Superior temporal gyrus (tissue), 1 donor: ENCODE data around the gene ZNF415.
"Not testable (repeated sequence)": the region's sequence is repeated elsewhere in the genome, so short reads cannot be mapped to it uniquely, and the experiment has no call there.

ENCODE experiments used
- DNase-seq: peaks from one replicate; pipeline ENCODE4 v3.0.0-alpha.2; 2016; ENCODE audit errors: extremely low spot score

Gene ZNF415

DNA sequence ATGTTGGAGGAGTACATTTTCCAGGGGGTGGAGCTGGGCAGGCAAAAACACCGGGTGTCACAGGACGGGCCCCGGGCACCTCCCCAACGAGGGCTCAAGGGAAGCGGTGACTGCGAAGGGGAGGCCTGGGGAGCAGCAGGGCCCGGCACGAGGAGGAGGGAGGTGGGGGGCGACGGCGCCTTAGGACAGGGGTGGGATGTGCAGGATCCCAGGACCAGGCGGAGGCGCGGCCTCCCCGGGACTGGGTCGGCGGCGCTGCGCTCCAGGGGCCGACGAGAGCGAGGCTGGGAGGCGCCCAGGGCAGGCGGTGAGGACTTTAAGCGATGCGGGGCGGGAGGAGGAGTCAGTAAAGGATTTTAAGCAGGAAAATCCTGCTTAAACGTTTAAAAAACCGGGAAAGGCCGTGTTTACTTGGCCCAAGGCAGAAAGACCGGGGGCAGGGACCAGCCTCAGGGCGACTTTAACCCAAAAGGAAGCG lies 29.9 kb downstream of the ZNF415 start:
- no peak for DNase-seq

DNA sequence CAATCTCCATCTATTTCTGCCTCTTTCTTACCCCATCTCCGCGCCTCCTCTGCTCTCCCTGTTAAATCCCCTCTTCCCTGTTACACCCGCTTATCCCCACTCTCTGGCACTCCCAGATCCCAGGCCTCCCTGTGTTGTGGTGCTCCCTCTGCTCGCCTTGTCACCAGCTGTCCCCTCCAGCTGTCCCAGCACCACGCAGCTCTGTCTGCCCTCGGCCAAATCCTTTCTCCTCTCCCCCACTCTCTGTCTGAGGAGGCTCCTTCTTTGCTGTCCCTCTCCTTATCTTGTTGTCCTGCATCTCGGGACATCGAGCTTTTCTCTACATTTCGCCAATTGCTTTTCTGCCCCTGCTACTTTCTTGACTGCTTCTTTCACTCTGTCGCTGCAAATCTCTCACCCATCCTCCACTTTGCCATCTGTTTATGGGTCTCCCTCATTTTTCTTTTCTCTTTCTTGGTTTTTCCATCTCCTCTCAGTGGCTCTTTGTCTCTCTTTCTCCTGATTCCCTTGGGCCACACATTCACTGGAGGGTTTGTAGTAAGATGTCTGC lies 30.4 kb downstream of the ZNF415 start:
- DNase-seq: no peak

DNA sequence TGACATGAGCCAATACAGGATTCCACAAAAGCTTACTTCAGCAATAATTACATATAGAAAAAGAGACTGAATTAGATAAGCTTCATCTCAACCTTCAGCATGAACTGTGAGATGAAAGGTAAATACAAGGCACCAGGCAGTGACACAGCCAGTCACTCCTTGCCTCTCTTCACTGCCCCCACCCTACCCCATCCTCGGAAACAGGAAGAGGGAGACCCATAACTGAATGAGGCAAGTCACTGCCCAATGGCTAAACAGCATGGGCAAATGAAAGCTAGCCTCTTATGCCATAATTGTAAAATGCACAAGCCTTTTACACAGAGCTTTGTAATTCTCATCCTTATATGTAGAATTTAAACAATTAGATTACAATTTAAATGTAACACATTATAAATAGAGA lies 31.2 kb downstream of the ZNF415 start:
- DNase-seq: no peak

DNA sequence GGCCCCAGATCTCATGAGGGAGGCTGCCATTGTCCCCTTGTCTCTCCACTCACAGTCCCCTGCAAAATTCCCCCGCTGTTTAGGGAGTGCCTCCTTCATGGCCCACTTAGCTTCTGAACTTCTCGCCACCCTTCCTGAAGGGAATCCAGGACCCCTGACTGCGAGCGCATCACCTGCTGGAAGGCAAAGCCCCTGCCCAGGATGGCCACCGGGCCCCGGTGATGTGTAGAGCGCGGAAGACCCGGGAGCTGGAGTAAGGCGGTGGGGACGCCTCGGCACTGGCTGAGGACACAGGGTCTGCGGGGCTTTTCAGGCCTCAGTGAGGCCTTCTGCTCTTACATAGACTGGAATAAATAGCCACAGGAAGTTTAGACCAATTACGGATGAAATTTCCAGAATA lies 34.1 kb downstream of the ZNF415 start:
- not testable (repeated sequence) for DNase-seq

DNA sequence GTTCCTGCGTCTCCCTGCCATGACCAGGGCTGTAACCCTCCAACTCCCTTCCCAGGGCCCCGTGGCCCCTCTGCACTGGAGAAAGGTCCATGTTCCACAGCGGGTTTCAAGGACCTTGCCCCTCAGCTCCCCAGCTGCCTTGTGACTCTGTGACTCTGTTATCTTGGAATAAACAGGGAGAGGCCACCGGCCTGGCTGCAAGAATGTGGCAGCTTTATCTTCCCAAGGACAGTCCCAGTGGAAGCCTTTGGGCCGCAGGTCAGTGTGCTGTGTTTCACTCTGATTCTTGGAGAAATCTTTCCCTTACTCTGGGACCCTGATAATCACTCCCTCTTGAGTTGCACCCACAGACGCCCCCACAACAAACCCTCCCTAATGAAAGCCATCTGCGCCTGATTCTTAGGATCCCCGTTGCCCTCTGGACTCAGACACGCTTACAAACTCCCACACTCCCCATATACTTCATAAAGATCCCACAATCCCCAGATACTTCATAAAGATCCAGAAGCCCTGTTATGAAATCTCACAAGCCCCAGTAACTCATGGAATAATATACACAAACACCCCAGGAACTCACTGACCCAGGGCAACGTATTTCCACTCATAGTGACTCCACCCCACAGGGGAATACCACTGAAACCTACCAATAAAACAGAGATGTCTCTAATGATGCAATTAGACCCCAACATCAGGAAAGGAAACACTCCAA lies 35.6 kb downstream of the ZNF415 start:
- DNase-seq: not testable (repeated sequence)

DNA sequence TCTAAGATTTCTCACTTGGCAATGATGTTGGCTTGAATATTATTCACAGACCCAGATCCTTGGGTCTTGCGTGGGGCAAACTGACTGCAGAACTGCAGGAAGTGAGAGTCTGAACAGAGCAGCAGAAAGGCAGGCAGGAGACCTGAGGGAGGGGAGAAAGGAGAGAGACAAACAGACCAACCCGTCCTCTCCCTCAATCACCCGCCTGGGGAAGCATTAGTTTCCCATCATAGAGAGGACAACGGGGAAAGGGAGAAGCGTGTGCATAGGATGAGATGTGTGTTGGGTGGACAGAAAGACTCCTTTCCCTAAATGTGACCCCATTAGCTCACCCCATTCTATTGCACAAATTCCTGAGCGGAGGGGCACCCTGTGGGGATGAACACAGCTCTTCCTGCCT lies 36.1 kb downstream of the ZNF415 start:
- DNase-seq: not testable (repeated sequence)

DNA sequence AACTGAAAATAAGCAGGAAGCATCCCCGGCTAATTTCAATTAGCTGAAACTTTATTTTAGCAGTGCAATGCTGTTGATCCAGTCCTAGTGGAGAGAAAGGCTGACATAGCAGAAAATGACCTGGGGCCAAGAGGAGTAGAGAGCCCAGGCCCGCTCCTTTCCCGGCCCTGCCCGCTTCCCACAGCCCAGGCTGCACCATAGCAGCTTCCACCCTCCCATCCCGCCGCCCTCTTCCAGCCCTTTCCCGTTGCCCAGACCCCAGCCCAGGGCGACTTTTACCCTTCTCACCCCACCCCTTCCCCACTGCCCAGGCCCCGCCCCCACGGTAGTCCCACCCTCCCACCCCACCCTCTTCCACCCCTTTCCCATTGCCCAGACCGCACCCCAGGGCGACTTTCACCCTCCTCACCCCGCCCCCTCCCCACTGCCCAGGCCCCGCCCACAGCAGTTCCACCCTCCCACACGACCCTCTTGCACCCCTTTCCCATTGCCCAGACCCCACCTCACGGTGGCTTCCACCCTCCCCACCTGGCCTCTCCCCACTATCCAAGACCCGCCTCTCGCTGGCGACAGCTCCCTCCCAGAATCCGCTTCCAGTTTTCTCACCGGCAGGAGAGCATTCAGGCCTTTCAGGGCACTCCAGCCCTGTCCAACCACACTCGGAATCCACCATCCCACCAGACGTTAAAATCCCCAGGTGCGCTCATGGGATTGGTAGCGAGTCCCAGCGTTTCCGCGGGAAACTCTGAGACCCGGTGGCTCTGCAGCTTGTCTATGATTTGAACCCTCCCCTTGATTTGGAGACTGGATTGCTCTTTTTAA lies 37.7 kb downstream of the ZNF415 start:
- no peak for DNase-seq

DNA sequence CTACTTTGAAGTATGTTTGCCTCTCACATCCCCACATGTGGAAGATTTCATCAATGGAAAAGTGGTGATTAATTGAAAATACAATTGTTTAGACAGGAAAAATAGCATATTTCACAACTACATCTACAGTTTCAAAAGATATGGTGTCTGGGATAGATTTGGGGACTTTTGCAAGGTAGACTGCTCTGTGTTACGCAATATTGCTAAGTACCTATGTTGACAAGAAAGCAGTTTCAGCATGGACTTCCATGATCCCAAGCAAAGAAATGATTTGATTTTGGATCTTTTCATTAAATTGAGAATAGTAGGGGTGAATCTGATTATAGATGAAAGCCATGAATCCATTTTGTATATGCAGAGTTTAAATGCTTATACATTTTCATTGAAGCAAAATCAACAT lies 40.0 kb downstream of the ZNF415 start:
- no peak for DNase-seq

DNA sequence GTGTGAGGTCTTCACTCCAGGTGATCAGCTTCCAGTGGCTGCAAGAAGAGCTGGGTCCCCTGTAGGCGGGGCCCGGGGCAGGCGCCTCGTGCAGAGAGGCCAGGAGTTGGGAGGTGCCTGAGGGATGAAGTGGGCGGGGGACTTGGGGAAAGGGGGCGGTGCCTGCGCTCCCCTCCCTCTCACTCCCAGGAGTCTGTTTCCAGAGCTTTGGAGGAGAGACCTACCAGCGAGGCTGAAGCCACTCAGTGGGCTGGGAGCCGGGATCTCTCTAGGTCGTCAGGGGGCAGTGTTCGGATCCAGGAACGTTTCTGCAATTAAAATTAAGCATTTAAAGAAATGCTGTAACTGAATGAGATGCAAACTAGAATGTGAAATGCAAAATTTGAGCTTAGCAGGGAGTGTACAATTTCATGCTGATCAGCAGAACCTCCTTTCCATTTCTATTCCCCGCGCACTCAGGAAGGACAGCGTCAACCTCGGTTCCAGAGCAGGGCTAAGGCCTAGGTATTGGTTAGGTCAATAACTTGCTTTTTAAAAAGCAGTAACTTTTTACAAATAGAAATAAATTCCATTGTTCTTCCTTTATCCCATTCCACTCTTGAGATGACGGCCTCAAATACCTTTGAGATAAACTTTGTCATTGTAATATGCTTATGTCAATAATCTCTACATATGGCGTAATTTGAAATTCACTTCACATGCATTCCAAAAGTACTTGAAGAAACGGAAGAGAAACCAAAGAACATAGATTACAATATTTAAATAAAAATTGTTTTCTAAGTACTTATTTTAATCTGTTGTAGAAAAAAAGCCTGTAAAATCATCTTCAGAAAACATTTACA lies 41.1 kb downstream of the ZNF415 start:
- DNase-seq: no peak

DNA sequence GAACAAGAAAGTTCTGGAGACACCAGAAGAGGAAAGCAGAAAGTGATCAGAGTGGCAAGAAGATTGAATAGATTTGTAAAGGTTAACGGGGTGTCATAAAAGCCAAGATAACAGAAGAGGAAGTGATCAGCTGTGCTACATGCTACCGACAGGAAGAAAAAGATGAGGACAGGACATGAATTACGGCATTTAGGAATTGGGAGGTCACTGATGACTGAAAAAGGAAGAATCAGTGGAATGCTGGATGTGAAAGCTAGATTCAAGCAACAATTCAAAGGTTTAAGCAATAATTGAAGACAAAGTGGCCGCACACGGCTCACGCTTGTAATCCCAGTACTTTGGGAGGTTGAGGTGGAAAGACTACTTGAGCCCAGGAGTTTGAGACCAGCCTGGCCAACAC lies 44.6 kb downstream of the ZNF415 start:
- DNase-seq: no peak

DNA sequence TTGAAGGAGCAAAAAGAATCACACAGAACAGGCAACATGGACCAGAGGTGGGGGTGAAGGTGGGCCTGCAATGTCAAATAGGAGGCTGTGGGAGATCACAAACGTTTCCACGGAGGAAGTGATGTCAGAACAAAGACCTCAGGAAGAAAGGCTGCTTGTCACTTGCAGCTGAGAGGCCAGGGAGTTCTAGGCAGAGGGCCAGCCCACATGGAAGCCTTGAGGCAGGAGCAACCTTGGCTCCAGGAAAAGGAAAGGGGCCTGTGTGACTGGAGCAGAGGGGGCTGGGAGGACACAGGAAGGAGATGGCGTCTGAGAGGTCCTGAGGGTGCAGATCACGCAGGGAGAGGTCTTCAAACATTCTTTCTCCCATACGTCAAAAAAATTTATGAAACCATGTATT lies 45.8 kb downstream of the ZNF415 start:
- no peak for DNase-seq

DNA sequence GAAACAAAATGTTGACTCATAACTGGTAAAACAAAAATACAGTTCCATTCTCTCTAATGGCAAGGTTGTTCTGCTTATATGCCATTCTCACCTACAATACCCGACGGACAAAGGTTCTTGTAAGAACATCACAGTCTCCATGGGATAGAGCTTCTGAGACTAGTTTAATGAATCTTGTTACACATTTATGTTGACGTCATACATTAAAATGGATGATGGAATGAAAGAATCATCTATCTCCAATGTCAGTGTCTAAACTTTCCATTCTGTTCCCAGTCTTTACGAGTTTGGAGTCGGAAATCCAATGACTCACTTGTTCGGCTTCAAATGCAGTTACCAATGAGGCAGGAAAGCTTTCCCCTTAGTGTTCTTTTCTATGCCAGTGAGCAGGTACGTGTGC lies 47.2 kb downstream of the ZNF415 start:
- DNase-seq: no peak

DNA sequence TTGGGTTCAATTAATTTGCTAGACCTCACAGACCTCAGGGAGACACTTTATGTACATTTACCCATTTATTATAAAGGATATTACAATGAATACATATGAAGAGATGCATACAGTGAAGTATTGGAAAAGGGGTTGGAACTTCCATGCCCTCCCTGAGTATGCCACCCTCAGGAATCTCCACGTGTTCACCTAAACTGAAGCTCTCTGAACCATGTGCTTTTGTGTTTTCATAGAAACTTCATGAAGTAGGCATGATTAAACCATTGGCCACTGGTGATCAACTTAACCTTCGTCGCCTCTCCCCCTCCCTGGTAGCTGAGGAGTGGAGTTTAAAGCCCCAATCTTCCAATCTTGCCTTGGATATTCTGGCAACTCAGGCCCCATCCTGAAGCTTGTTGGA lies 49.8 kb downstream of the ZNF415 start:
- no peak for DNase-seq

DNA sequence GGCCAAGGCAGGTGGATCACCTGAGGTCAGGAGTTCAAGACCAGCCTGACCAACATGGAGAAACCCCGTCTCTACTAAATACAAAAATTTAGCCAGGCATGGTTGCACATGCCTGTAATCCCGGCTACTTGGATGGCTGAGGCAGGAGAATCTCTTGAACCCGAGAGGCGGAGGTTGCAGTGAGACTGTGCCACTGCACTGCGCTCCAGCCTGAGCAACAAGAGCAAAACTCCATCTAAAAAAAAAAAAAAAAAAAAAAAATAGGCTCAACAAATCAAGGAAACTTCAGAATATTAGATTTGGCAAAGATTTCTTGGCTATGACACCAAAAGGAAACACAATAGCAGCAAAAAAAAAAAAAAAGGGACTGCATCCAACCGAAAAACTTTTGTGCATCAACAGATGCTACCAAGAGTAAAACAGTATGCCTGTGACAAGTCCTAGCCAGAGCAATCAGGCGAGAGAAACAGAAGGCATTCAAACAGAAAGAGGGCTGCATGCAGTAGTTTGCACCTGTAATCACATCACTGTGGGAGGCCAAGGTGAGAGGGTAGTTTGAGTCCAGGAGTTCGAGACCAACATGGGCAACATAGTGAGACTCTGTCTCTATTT lies 53.3 kb downstream of the ZNF415 start:
- DNase-seq: no peak

DNA sequence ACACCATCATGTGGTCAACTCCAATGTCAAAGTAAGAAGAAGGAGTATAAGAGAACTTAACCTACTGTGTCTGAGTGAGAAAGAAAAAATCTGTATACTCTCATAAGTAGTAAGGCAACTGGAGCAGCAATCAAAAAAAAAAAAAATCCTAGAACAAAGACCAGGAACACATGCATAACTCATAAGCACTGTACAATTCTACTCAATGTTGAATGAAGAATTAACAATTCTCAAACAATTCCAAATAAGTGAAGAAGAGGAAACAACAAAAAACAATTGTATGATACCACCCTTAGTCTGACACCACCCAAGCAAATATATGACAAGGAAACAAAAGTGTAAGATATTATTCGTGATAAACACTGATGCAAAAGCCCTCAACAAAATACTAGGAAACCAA lies 54.0 kb downstream of the ZNF415 start:
- no peak for DNase-seq

DNA sequence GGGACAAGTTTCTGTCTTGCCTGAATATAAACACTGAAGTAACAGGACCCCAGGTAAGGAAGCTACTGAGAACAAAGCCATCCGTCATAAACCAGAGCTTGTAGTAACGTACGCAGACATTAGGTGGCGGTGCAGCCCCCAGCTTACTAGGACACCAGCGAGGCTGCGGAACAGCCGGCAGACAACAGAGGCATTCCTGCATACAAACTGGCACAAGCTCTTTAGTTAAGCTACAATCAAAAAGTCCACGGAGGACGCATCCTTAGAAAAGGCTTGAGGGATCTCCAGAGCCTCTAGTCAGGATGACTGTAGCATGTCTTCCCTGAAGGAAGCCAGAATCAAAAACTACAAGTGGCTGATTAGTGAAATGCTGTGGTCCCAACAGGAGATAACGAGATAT lies 55.7 kb downstream of the ZNF415 start:
- peak; percentile 90 for DNase-seq

DNA sequence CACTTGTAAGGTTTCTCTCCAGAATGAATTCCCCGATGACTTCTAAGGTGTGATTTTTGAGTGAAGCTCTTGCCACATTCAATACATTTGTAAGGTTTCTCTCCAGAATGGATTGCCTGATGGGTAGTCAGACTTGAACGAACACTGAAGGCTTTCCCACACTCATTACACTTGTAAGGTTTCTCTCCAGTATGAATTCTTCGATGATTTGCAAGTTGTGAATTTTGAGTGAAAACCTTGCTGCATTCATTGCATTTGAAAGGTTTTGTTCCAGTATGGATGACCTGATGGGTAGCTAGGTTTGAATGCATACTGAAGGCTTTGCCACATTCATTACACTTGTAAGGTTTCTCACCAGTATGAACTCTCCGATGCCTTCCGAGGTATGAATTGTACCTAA lies 63.9 kb downstream of the ZNF415 start:
- no peak for DNase-seq

DNA sequence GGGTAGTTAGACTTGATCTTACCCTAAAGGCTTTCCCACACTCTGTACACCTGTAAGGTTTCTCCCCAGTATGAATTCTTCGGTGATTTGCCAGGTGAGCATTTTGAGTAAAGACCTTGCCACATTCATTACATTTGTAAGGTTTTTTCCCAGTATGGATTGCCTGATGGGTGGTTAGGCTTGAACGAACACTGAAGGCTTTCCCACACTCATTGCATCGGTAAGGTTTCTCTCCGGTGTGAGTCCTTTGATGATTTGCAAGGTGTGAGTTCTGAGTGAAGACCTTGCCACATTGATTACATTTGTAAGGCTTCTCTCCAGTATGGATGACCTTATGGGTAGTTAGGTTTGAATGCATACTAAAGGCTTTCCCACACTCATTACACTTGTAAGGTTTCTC lies 64.5 kb downstream of the ZNF415 start:
- no peak for DNase-seq

DNA sequence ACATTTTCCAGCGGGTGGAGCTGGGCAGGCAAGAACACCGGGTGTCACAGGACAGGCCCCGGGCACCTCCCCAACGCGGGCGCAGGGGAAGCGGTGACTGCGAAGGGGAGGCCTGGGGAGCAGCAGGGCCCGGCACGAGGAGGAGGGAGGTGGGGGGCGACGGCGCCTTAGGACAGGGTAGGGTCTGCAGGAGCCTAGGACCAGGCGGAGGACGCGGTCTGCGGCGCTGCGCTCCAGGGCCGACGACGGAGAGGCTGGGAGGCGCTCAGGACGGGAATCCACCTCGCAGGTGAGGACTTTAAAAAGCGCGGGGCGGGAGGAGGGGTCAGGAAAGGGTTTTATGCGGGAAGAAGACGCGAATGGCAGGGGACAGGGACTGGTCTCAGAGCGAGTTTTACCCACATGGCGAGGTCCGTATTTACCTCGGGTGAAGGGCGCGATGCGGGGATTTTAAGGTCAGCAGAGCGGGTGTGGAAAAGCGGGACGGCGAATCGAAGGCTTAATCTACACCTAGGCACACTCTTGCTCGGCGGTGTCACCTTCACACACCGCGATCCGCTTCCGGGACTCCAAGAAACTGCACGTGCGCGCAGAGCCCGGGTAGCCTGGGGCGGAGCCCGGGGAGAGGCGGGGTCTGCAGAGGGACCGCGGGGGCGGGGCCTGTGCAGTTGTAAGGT lies 74.7 kb downstream of the ZNF415 start:
- DNase-seq: no peak
